ENCODE results near the gene SYNJ2BP. TPM values are rescaled to one million over a fixed set of nuclear protein-coding genes. Genes with fewer than 3 reads are reported as not detected.
"Not testable (repeated sequence)": the region's sequence is repeated elsewhere in the genome, so short reads cannot be mapped to it uniquely, and the experiment has no call there.

SYNJ2BP gene
- total RNA-seq (2014; rRNA removed; shearing (Covaris generic)) = 23.0 and 25.5 TPM in 2 replicates

DNA sequence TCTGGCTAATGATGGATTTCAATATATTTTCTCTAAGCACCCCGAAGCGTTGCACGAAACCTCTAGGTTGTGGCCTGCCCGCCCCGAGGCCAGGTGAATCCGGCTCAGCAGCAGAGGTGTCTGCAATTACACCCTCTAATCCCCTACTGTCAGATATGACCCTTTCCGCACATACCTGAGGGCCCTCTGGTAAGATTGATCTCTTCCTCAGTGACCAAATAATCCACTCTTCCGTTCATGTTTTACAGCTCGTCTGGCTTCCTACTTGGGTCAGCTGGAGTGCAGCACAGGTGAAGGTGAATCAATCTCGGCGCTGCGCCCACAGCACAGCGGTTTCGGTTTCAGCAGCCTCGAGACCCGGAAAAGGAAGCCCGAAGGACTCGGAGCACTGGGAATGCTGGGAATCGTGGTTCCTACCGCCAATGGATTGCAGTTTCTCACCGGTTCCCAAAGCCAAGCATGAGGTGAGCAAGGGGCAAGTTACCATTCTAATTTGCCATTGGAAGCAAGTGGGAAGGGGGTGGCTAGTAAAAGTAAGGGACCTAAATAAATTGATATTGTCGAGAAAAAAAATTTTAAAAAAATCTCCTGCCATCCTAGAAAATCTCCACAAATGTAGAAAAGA, at the start of gene SYNJ2BP:
Gene SYNJ2BP (minus strand): TSS at position 366 of the 625 bp plus-strand sequence. CDS start 127 bp downstream, at position 239.
- H3K27ac ChIP-seq = peak within 1 kb of the TSS; percentile 29
- H3K4me3 ChIP-seq = peak within 1 kb of the TSS; percentile 76
- no peaks in the 10 kb centered on the region for H3K36me3 ChIP-seq
- peaks cover under 1% of the 10 kb centered on the region for H3K4me1 ChIP-seq
- no peaks in the 10 kb centered on the region for H3K27me3 ChIP-seq
- H3K9me3 ChIP-seq (replicated peaks) = no peaks in the 10 kb centered on the region
- peak; percentile 67 to 82 for DNase-seq

GRCh38 chr14:70454731-70455130, 37.8 kb upstream of the SYNJ2BP start:
- H3K36me3 ChIP-seq = no peaks in the 10 kb centered on the region
- no peaks in the 10 kb centered on the region for H3K4me1 ChIP-seq
- H3K9me3 ChIP-seq (replicated peaks) = no peaks in the 10 kb centered on the region
- H3K4me3 ChIP-seq = no peak overlapping the region
- no peak overlapping the region for H3K27ac ChIP-seq
- H3K27me3 ChIP-seq = no peaks in the 10 kb centered on the region
- no peak for DNase-seq

- H3K27ac ChIP-seq = no peak within 1 kb of the TSS
- peaks cover 4% of the 10 kb centered on the region for H3K4me1 ChIP-seq
- H3K4me3 ChIP-seq = no peak within 1 kb of the TSS
- no peaks in the 10 kb centered on the region for H3K36me3 ChIP-seq
- H3K9me3 ChIP-seq (replicated peaks) = no peaks in the 10 kb centered on the region
- no peak for DNase-seq
- no peaks in the 10 kb centered on the region for H3K27me3 ChIP-seq
Measured at GRCh38 chr14:70451874-70452273, 35.0 kb upstream of the SYNJ2BP start, which contains the start of gene ADAM21. Gene ADAM21 (plus strand): TSS chr14:70452174. CDS start chr14:70457500, 5,326 bp downstream.

DNA sequence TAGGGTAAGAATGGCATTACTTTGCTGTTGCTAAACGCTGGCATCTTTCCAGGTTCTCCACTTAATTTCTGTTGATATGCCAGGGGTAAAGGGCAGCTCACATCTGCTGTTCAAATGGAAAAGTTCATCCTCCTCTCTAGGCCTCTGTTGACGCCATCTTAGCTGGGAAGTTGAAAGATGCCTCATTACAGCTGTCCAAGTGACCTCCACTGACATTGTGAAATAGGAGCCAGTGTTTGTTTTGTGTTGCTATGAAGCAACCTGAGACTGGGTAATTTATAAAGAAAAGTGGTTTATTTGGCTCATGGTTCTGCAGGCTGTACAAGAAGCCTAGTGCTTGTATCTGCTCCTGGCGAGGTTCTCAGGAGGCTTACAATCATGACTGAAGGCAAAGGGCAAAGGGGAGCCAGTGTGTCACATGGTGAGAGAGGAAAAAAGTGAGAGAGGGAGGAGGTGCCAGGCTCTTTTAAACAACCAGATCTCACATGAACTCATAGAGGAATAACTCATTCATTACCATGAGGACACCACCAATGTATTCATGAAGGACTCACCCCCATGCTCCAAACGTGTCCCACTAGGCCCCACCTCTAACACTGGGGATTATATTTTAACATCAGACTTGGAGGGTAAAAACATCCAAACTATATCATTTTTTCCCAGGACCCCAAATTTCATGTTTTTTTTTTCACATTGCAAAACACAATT, 31.9 kb upstream of the SYNJ2BP start:
- peak; percentile 42 to 68 for DNase-seq
- no peak overlapping the region for H3K4me3 ChIP-seq

DNA sequence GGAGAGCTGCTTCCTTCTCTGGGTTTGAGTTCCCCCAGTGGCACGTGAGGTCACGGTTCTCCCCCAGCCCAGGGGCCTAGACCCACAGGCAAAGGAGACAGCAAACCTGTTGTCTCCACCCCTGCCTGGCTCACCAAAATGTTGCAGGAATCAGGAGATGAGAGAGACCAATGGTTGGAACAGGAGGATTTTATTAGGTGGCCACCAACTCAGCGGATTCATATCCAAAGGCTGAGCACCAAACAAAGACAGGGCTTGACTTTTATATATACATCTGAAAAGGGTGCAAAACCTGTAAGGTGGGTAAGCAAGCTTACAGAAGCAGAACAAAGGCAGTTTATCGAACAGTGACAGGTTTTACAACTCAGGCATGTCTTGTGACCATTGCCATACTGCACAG, 25.9 kb upstream of the SYNJ2BP start:
- H3K36me3 ChIP-seq = no peaks in the 10 kb centered on the region
- H3K27ac ChIP-seq = no peak overlapping the region
- no peak overlapping the region for H3K4me3 ChIP-seq
- peaks cover 10% of the 10 kb centered on the region for H3K9me3 ChIP-seq (replicated peaks)
- H3K4me1 ChIP-seq = no peaks in the 10 kb centered on the region
- peak in 1 of 2 experiments; percentile 4 for DNase-seq
- H3K27me3 ChIP-seq = no peaks in the 10 kb centered on the region

More for the DNA sequence above, 31.9 kb upstream of the SYNJ2BP start:
- Histone ChIP-seq H3K4me1 (peaks cover 4% of the 10 kb centered on the region), H3K9me3 (replicated peaks) (peaks cover under 1% of the 10 kb centered on the region; the same call in 1 of the 2 replicates), H3K27me3 (no peaks in the 10 kb centered on the region), H3K36me3 (no peaks in the 10 kb centered on the region), H3K27ac (no peak overlapping the region)

GRCh38 chr14:70441641-70442040, 24.8 kb upstream of the SYNJ2BP start:
- Histone ChIP-seq H3K9me3 (replicated peaks) (peaks cover 10% of the 10 kb centered on the region), H3K36me3 (no peaks in the 10 kb centered on the region), H3K4me1 (no peaks in the 10 kb centered on the region), H3K27ac (no peak overlapping the region), H3K27me3 (no peaks in the 10 kb centered on the region), H3K4me3 (no peak overlapping the region)
- DNase-seq = no peak

GRCh38 chr14:70436867-70437266, 20.0 kb upstream of the SYNJ2BP start:
- H3K36me3 ChIP-seq = no peaks in the 10 kb centered on the region
- no peaks in the 10 kb centered on the region for H3K9me3 ChIP-seq (replicated peaks)
- no peak overlapping the region for H3K27ac ChIP-seq
- no peaks in the 10 kb centered on the region for H3K4me1 ChIP-seq
- H3K27me3 ChIP-seq = no peaks in the 10 kb centered on the region
- H3K4me3 ChIP-seq = no peak overlapping the region
- DNase-seq = no peak

DNA sequence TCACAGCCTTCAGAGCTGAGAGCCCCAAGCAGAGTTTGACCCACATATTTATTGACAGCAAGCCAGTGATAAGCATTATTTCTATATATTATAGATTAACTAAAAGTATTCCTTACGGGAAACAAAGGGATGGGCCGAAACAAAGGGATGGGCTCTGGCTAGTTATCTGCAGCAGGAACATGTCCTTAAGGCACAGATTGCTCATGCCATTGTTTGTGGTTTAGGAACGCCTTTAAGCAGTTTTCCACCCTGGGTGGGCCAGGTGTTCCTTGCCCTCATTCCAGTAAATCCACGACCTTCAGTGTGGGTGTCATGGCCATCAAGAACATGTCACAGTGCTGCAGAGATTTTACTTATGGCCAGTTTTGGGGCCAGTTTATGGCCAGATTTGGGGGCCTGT, 9.7 kb upstream of the SYNJ2BP start:
- H3K4me3 ChIP-seq, DNase-seq, H3K27ac ChIP-seq, H3K27me3 ChIP-seq, H3K36me3 ChIP-seq: not testable (repeated sequence)
- peaks cover 11% of the 10 kb centered on the region for H3K9me3 ChIP-seq (replicated peaks)
- peaks cover 11% of the 10 kb centered on the region for H3K4me1 ChIP-seq

GRCh38 chr14:70425354-70425753, 8.5 kb upstream of the SYNJ2BP start:
- H3K27ac ChIP-seq = no peak overlapping the region
- no peaks in the 10 kb centered on the region for H3K27me3 ChIP-seq
- H3K4me1 ChIP-seq = peaks cover 11% of the 10 kb centered on the region
- no peak overlapping the region for H3K4me3 ChIP-seq
- peaks cover 4% of the 10 kb centered on the region for H3K9me3 ChIP-seq (replicated peaks)
- H3K36me3 ChIP-seq = no peaks in the 10 kb centered on the region
- peak in 1 of 2 experiments; percentile 22 for DNase-seq

- no peak overlapping the region for H3K4me3 ChIP-seq
Measured at GRCh38 chr14:70422538-70422937, 5.6 kb upstream of the SYNJ2BP start.

GRCh38 chr14:70419270-70419931, 2.5 kb upstream of the SYNJ2BP start:
- DNase-seq; H3K27me3 ChIP-seq; H3K36me3 ChIP-seq; H3K9me3 ChIP-seq (replicated peaks); H3K27ac ChIP-seq; H3K4me3 ChIP-seq: not testable (repeated sequence)
- peaks cover 11% of the 10 kb centered on the region for H3K4me1 ChIP-seq

More at GRCh38 chr14:70422538-70422937, 5.6 kb upstream of the SYNJ2BP start:
- DNase-seq = peak; percentile 66 to 84
- Histone ChIP-seq H3K36me3 (no peaks in the 10 kb centered on the region), H3K4me1 (peaks cover 11% of the 10 kb centered on the region), H3K9me3 (replicated peaks) (peaks cover 4% of the 10 kb centered on the region; the same call in 1 of the 2 replicates), H3K27me3 (no peaks in the 10 kb centered on the region), H3K27ac (0 out of 2 replicates have a peak overlapping the region, but pooled peaks have one; percentile 8)

- Histone ChIP-seq H3K27ac (peak overlapping the region; percentile 29; the same call in 1 of the 2 replicates), H3K36me3 (no peaks in the 10 kb centered on the region; the same call in 1 of the 2 replicates), H3K9me3 (replicated peaks) (no peaks in the 10 kb centered on the region), H3K27me3 (no peaks in the 10 kb centered on the region), H3K4me1 (no peaks in the 10 kb centered on the region), H3K4me3 (peak overlapping the region; percentile 76)
- DNase-seq = peak in 1 of 2 experiments; percentile 37
Measured at GRCh38 chr14:70416338-70416724, 559 bp downstream of the SYNJ2BP start.

- no peak for DNase-seq
- no peaks in the 10 kb centered on the region for H3K27me3 ChIP-seq
- H3K4me3 ChIP-seq = no peak overlapping the region; the same call in 1 of the 2 replicates
- H3K4me1 ChIP-seq = no peaks in the 10 kb centered on the region
- H3K27ac ChIP-seq = no peak overlapping the region
- H3K9me3 ChIP-seq (replicated peaks) = no peaks in the 10 kb centered on the region
- H3K36me3 ChIP-seq = no peaks in the 10 kb centered on the region; the same call in 1 of the 2 replicates
Measured at GRCh38 chr14:70415788-70416187, 1.1 kb downstream of the SYNJ2BP start.

DNA sequence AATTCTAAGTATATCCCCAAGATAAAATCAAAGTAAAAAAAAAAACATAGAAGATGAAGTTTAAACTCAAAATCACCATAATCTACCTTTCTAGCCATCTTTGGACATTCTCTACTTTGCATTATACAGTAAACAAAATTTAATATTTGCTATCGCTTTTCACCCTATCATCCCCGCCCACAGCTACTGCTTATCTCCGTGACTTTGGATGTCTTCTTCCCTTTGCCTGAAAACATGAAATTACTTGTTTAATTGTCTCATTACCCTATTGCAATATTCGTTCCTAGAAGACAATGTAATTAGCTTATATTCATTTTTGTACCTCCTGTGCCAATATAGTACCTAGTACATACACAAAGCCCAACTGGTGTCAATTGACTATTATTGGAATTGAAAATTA, 9.3 kb downstream of the SYNJ2BP start:
- Histone ChIP-seq H3K4me1 (no peaks in the 10 kb centered on the region), H3K4me3 (no peak overlapping the region), H3K36me3 (no peaks in the 10 kb centered on the region; the same call in 1 of the 2 replicates), H3K27me3 (no peaks in the 10 kb centered on the region), H3K27ac (no peak overlapping the region), H3K9me3 (replicated peaks) (no peaks in the 10 kb centered on the region)
- DNase-seq = no peak

- DNase-seq; H3K27ac ChIP-seq; H3K27me3 ChIP-seq; H3K9me3 ChIP-seq (replicated peaks); H3K36me3 ChIP-seq; H3K4me1 ChIP-seq; H3K4me3 ChIP-seq: not testable (repeated sequence)
Measured at GRCh38 chr14:70406216-70406615, 10.7 kb downstream of the SYNJ2BP start.

All from SJCRH30 (cell line).